MM.1S (cell line): Measurements from ENCODE around the gene ETV3.

Source experiments
- EZH2 ChIP-seq: fragments of 300-600 bp; sonication (generic); optimal IDR thresholded peaks from 2 replicates; pipeline ENCODE3; 2017; ENCODE audit warnings: low read depth, mild to moderate bottlenecking, antibody characterized with exemption, low read length, mixed read lengths
- TF ChIP-seq, protein P1 (sequence below): fragments of 300-600 bp; sonication (generic); IDR thresholded peaks from 2 replicates; pipeline ENCODE4 v1.5.1; 2016; ENCODE audit warnings: antibody characterized with exemption, low read length, mixed read lengths

DNA sequence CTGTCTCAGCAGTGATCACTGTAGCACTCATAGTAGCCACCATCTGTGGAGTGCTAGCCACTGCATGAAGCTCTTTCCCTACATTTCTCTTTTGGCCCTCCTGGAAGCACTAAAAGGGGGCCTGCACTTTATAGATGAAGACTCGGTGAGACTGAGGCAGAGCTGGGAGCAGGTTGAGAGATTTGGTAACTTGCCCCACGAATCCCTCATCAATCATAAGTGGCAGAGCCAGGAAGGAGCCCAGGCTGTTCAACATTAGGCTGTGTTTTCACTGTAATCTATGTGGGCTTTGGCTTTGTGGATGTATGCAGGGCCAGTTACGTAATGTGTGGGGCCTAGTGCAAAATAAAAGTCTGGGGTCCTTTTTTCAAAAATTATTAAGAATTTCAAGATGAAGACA is 13.3 kb upstream of the ETV3 start:
- TF ChIP-seq, protein P1, sequence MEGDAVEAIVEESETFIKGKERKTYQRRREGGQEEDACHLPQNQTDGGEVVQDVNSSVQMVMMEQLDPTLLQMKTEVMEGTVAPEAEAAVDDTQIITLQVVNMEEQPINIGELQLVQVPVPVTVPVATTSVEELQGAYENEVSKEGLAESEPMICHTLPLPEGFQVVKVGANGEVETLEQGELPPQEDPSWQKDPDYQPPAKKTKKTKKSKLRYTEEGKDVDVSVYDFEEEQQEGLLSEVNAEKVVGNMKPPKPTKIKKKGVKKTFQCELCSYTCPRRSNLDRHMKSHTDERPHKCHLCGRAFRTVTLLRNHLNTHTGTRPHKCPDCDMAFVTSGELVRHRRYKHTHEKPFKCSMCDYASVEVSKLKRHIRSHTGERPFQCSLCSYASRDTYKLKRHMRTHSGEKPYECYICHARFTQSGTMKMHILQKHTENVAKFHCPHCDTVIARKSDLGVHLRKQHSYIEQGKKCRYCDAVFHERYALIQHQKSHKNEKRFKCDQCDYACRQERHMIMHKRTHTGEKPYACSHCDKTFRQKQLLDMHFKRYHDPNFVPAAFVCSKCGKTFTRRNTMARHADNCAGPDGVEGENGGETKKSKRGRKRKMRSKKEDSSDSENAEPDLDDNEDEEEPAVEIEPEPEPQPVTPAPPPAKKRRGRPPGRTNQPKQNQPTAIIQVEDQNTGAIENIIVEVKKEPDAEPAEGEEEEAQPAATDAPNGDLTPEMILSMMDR: no peak
- no peak for TF ChIP-seq EZH2
